ENCODE measurements around the gene AP2A1. TPM values are rescaled to one million over a fixed set of nuclear protein-coding genes. Genes with fewer than 3 reads are reported as not detected.

Gene AP2A1
- total RNA-seq, 6 donors from 2014 or later: 46.0 to 113 (median 77.6) TPM

DNA sequence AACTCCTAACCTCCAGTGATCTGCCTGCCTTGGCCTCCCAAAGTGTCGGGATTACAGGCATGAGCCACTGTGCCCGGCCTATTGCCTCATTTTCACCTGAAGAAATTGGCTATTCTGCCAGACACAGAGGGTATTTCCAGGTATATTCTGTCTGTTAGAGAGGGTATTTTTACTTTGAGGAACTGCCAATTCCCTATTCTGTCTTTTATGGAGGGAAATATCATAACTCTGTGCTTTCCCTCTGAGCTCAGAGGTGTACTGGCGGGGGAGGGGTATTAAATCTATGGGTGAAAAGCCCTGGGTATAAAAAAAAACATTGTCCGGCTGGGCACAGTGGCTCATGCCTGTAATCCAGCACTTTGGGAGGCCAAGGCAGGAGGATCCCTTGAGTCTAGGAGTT lies 28.5 kb upstream of the AP2A1 start:
- Histone ChIP-seq H3K27ac (no peak overlapping the region), H3K27me3 (no peaks in the 10 kb centered on the region), H3K4me1 (no peaks in the 10 kb centered on the region), H3K4me3 (no peak overlapping the region), H3K9me3 (no peaks in the 10 kb centered on the region), H3K36me3 (no peaks in the 10 kb centered on the region)
- no peak for DNase-seq
- TF ChIP-seq EP300 (IDR thresholded peaks at IDR 0.05): no peak
- TF ChIP-seq, protein P1, sequence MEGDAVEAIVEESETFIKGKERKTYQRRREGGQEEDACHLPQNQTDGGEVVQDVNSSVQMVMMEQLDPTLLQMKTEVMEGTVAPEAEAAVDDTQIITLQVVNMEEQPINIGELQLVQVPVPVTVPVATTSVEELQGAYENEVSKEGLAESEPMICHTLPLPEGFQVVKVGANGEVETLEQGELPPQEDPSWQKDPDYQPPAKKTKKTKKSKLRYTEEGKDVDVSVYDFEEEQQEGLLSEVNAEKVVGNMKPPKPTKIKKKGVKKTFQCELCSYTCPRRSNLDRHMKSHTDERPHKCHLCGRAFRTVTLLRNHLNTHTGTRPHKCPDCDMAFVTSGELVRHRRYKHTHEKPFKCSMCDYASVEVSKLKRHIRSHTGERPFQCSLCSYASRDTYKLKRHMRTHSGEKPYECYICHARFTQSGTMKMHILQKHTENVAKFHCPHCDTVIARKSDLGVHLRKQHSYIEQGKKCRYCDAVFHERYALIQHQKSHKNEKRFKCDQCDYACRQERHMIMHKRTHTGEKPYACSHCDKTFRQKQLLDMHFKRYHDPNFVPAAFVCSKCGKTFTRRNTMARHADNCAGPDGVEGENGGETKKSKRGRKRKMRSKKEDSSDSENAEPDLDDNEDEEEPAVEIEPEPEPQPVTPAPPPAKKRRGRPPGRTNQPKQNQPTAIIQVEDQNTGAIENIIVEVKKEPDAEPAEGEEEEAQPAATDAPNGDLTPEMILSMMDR (IDR thresholded peaks at IDR 0.05): no peak
- TF ChIP-seq POLR2A (IDR thresholded peaks at IDR 0.05): no peak
- no peak for TF ChIP-seq POLR2AphosphoS5 (IDR thresholded peaks at IDR 0.05)
- 88 to 89% methylated on average over 4 of the region's 4 CpGs for WGBS, 2 donors
- ATAC-seq (ENCODE audit: low FRiP score in 2 of 2): no peak

DNA sequence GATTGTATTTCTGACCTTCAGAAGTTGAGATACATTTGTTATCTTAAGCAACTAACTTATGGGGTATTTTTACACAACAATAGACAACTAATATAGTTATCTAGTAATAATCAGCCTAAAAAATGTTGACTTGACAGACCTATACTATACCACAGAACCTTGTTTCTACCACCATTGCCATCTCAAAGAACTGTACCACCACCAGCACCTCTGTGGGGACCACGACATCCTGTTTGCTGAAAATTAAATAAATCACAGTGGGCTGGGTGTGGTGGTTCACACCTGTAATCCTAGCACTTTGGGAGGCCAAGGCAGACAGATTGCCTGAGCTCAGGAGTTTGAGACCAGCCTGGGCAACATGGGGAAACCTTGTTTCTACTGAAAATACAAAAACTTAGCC lies 27.7 kb upstream of the AP2A1 start:
- 75 to 87% methylated on average over 1 of the region's 1 CpG for WGBS, 2 donors
- TF ChIP-seq EP300 (IDR thresholded peaks at IDR 0.05) (no peak), POLR2AphosphoS5 (IDR thresholded peaks at IDR 0.05) (no peak), POLR2A (IDR thresholded peaks at IDR 0.05) (no peak)
- TF ChIP-seq, protein P1 (IDR thresholded peaks at IDR 0.05): no peak
- no peak overlapping the region for H3K4me3 ChIP-seq
- H3K27me3 ChIP-seq: no peaks in the 10 kb centered on the region
- ATAC-seq (ENCODE audit: low FRiP score in 2 of 2) (no peak), DNase-seq (no peak)
- no peaks in the 10 kb centered on the region for H3K9me3 ChIP-seq
- no peaks in the 10 kb centered on the region for H3K4me1 ChIP-seq
- H3K36me3 ChIP-seq: no peaks in the 10 kb centered on the region
- no peak overlapping the region for H3K27ac ChIP-seq

DNA sequence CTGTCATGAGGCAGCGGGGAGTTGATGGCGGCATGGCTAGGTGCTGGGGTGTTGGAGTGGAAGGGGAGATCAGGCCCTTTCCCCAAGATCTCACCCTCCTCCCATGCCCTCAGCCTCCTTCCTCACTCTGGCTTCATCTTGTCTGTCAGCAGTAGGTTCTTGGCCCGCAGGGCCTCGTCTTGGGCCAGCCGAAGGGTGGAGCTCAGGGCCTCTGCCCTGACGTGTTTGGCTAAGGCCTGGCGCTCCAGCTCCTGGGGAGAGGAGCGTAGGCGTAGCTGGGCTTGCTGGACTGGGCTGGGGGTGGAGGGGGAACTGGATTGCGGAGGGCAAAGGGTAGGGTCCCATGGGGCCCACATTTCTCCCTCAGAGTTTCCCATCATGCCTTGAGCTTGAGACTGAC lies 26.9 kb upstream of the AP2A1 start:
- 92 to 93% methylated on average over 9 to 10 of the region's 10 CpGs for WGBS, 2 donors
- Histone ChIP-seq H3K9me3 (no peaks in the 10 kb centered on the region), H3K36me3 (no peaks in the 10 kb centered on the region), H3K27ac (no peak overlapping the region), H3K4me1 (no peaks in the 10 kb centered on the region), H3K4me3 (no peak overlapping the region), H3K27me3 (no peaks in the 10 kb centered on the region)
- DNase-seq (no peak), ATAC-seq (ENCODE audit: low FRiP score in 2 of 2) (no peak)
- TF ChIP-seq POLR2AphosphoS5 (IDR thresholded peaks at IDR 0.05): no peak
- no peak for TF ChIP-seq EP300 (IDR thresholded peaks at IDR 0.05)
- TF ChIP-seq, protein P1 (IDR thresholded peaks at IDR 0.05): no peak
- TF ChIP-seq POLR2A (IDR thresholded peaks at IDR 0.05): no peak

DNA sequence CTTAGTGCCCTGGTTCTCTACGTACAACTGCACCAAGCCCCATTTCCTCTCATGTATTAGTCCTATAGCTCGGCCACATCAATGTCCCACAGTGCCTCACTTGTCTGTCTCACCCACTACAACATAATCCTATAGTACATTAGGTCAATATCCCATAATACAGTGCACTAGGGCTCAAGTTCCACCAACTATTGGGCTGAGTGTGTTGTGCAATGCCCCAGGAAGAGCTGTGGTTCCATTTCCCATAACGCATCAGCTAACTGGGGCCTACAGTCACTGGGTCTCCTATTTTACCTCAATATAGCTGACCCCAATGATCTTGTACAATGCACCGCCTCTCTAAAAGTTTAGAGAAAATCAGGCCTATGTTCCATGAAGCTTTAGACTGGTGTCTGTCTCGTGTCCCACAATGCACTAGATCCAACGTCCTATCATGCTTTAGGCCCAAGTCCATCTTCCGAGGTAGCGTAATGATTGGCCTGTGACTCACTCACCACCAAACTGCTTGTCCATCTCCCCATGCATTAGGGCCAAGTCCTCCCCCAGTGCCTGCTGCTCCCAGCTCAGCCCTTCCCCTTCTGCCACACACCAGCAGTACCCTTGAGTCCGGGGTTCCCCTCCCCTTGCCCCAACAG lies 25.5 kb upstream of the AP2A1 start:
- DNase-seq (no peak), ATAC-seq (ENCODE audit: low FRiP score in 2 of 2) (no peak)

More for the DNA sequence above, 25.5 kb upstream of the AP2A1 start:
- H3K4me3 ChIP-seq: no peak overlapping the region
- H3K4me1 ChIP-seq: peaks cover 0 to 6% (median 0%) of the 10 kb centered on the region in 4 donors
- H3K27ac ChIP-seq: no peak overlapping the region
- H3K27me3 ChIP-seq: no peaks in the 10 kb centered on the region
- TF ChIP-seq POLR2A (IDR thresholded peaks at IDR 0.05): no peak
- no peak for TF ChIP-seq EP300 (IDR thresholded peaks at IDR 0.05)
- TF ChIP-seq, protein P1 (IDR thresholded peaks at IDR 0.05): no peak
- no peak for TF ChIP-seq POLR2AphosphoS5 (IDR thresholded peaks at IDR 0.05)
- no peaks in the 10 kb centered on the region for H3K36me3 ChIP-seq
- no peaks in the 10 kb centered on the region for H3K9me3 ChIP-seq
- WGBS, 2 donors: 85% methylated on average over 9 of the region's 9 CpGs
